Gastrocnemius medialis (tissue), 4 donors: Measurements from ENCODE around the gene TEKT1.
"Not testable (repeated sequence)": the region's sequence is repeated elsewhere in the genome, so short reads cannot be mapped to it uniquely, and the experiment has no call there.

ENCODE experiments used
- CTCF ChIP-seq, 5 experiments: fragments of 450-650 bp in 3 of 5; fragments of 200-600 bp in 2 of 5; sonication (generic) in 2 of 5; IDR thresholded peaks in 4 of 5; conservative IDR thresholded peaks in 1 of 5; 1 replicate in 4 of 5; 2 replicates in 1 of 5; pipeline ENCODE4 v1.5.1; 2016 to 2019; ENCODE audit warnings: antibody characterized with exemption in 5 of 5, mild to moderate bottlenecking in 3 of 5, moderate library complexity in 3 of 5
- POLR2A ChIP-seq, 2 donors: fragments of 450-650 bp; IDR thresholded peaks; one replicate each; pipeline ENCODE4 v1.6.1; 2017; ENCODE audit warnings: antibody characterized with exemption in 2 of 2, mild to moderate bottlenecking in 2 of 2, moderate library complexity in 2 of 2

GRCh38 chr17:6841769-6842168 is 10.2 kb upstream of the TEKT1 start:
- not testable (repeated sequence) for TF ChIP-seq CTCF (IDR thresholded peaks at IDR 0.05 in 4 of 5, conservative IDR thresholded peaks at IDR 0.05 in 1 of 5); POLR2A (IDR thresholded peaks at IDR 0.05)
